Neural progenitor cell (in vitro differentiated cells): Measurements from ENCODE around the gene DNAI2. TPM values are rescaled to one million over a fixed set of nuclear protein-coding genes. Genes with fewer than 3 reads are reported as not detected.
A peak's percentile ranks its signal among the peaks of the same experiment; 100 is the strongest.

ENCODE experiments used
- DNase-seq: peaks from one replicate; pipeline ENCODE4 v3.0.0-alpha.2; 2016; ENCODE audit warnings: low spot score
- H2AFZ ChIP-seq: fragments of 200-600 bp; sonication (generic); replicated peaks from 2 replicates; pipeline ENCODE4 v1.6.1; 2016; ENCODE audit warnings: antibody characterized with exemption
- H3F3A ChIP-seq: fragments of 200-600 bp; sonication (generic); 2 replicates; pipeline ENCODE4 v1.6.1; 2016; ENCODE audit warnings: antibody characterized with exemption, low read depth
- H3K27ac ChIP-seq: fragments of 200-600 bp; sonication (generic); 2 replicates; pipeline ENCODE4 v1.5.1; 2016; ENCODE audit warnings: mild to moderate bottlenecking
- H3K27me3 ChIP-seq: fragments of 200-600 bp; sonication (generic); 2 replicates; pipeline ENCODE4 v1.6.1; 2016; ENCODE audit warnings: mild to moderate bottlenecking, moderate library complexity
- H3K36me3 ChIP-seq: fragments of 200-600 bp; sonication (generic); 2 replicates; pipeline ENCODE4 v1.5.1; 2016
- H3K4me1 ChIP-seq: fragments of 200-600 bp; sonication (generic); 2 replicates; pipeline ENCODE4 v1.6.1; 2016; ENCODE audit warnings: mixed run types
- H3K4me2 ChIP-seq: fragments of 200-600 bp; sonication (generic); 2 replicates; pipeline ENCODE4 v1.6.1; 2016
- H3K4me3 ChIP-seq: fragments of 200-600 bp; sonication (generic); 2 replicates; pipeline ENCODE4 v1.5.1; 2016
- H3K79me2 ChIP-seq: fragments of 200-600 bp; sonication (generic); 2 replicates; pipeline ENCODE4 v1.6.1; 2016; ENCODE audit warnings: low read depth
- H3K9ac ChIP-seq: fragments of 200-600 bp; sonication (generic); 2 replicates; pipeline ENCODE4 v1.6.1; 2016
- H3K9me3 ChIP-seq: fragments of 200-600 bp; sonication (generic); 2 replicates; pipeline ENCODE4 v1.5.1; 2016; ENCODE audit warnings: low read depth
- H4K20me1 ChIP-seq: fragments of 200-600 bp; sonication (generic); 2 replicates; pipeline ENCODE4 v1.6.1; 2016; ENCODE audit warnings: low read depth
- H3K27ac Mint-ChIP-seq: 3 replicates; pipeline ENCODE4 v1.8.0; 2021; ENCODE audit warnings: mixed read lengths
- H3K27me3 Mint-ChIP-seq: 2 replicates; pipeline ENCODE4 v1.8.0; 2022; ENCODE audit warnings: low read depth, mild to moderate bottlenecking, inconsistent platforms, moderate library complexity, mixed read lengths; ENCODE audit not compliant: insufficient read depth
- H3K36me3 Mint-ChIP-seq: 3 replicates; pipeline ENCODE4 v1.8.0; 2021; ENCODE audit warnings: mixed read lengths
- H3K4me1 Mint-ChIP-seq: 3 replicates; pipeline ENCODE4 v1.8.0; 2021; ENCODE audit warnings: mixed read lengths
- H3K4me3 Mint-ChIP-seq: 3 replicates; pipeline ENCODE4 v1.8.0; 2021; ENCODE audit warnings: mild to moderate bottlenecking, moderate library complexity, mixed read lengths
- H3K9me3 Mint-ChIP-seq: 3 replicates; pipeline ENCODE4 v1.8.0; 2020; ENCODE audit warnings: mixed read lengths
- CTCF ChIP-seq: fragments of 200-600 bp; sonication (generic); IDR thresholded peaks from 2 replicates; pipeline ENCODE4 v1.5.1; 2017; ENCODE audit warnings: antibody characterized with exemption, mild to moderate bottlenecking
- EZH2 ChIP-seq: fragments of 200-600 bp; sonication (generic); IDR thresholded peaks from 2 replicates; pipeline ENCODE4 v1.6.1; 2017; ENCODE audit warnings: antibody characterized with exemption, mild to moderate bottlenecking, moderate library complexity
- EZH2phosphoT487 ChIP-seq: fragments of 200-600 bp; sonication (generic); IDR thresholded peaks from 2 replicates; pipeline ENCODE4 v1.6.1; 2017; ENCODE audit warnings: antibody characterized with exemption
- total RNA-seq: library from RNA; depleted of rRNA; stranded (reverse); fragments of >200 nt; gene quantifications from 2 replicates; pipeline ENCODE4 v1.2.3, GENCODE V29; 2015; ENCODE audit warnings: low replicate concordance

DNAI2 gene
- total RNA-seq, 1 donor from 2014 or later: not detected

GRCh38 chr17:74305865-74306654, 32.0 kb downstream of the DNAI2 start:
- Histone ChIP-seq H3K27ac (no peak overlapping the region), H3F3A (no peaks in the 10 kb centered on the region), H3K4me1 (no peaks in the 10 kb centered on the region), H3K9me3 (no peaks in the 10 kb centered on the region), H3K9ac (no peak overlapping the region), H2AFZ (no peak overlapping the region), H3K4me3 (no peak overlapping the region), H3K27me3 (no peaks in the 10 kb centered on the region), H3K79me2 (no peaks in the 10 kb centered on the region), H4K20me1 (no peaks in the 10 kb centered on the region), H3K36me3 (no peaks in the 10 kb centered on the region), H3K4me2 (no peak overlapping the region)
- Mint-ChIP-seq H3K27ac (no peak overlapping the region), H3K27me3 (peaks cover 2% of the 10 kb centered on the region), H3K36me3 (no peaks in the 10 kb centered on the region), H3K4me1 (peaks cover 10% of the 10 kb centered on the region), H3K4me3 (no peak overlapping the region), H3K9me3 (no peaks in the 10 kb centered on the region)
- peak; percentile 31 for DNase-seq
- TF ChIP-seq EZH2 (no peak), EZH2phosphoT487 (no peak), CTCF (peak; percentile 33)

DNA sequence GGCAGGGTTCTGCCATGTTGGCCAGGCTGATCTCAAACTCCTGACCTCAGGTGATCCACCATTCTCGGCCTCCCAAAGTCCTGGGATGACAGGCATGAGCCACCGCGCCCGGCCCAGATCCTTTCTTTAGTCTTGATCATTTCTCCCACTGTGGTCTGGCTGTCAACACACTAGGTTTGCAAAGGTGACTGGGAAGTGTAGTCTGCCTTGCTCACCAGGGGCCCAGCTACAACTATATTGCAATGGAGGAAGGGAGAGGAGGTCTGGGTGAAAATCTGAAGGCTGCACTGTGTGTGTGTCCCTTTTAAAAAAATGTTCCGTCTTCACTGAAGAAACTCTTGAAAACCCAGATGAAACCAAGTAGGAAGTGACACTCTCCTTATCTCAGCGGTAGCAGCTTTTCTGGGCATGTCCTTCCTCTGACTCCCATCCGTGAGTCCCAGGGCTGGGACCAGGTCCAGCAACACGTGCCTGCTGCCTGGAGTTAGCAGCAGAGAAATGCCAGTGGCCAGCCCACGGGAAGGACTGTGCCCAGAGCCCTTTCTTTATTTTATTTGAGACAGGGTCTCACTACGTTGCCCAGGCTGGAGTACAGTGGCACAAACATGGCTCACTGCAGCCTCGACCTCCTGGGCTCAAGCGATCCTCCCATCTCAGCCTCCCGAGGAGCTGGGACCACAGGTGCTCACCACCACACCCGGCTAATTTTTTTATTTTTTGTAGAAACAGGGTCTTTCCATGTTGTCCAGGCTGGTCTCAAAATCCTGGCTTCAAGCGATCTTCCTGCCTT, 34.1 kb downstream of the DNAI2 start:
- Mint-ChIP-seq H3K27ac (no peak overlapping the region), H3K36me3 (no peaks in the 10 kb centered on the region), H3K4me3 (no peak overlapping the region), H3K27me3 (peaks cover 3% of the 10 kb centered on the region), H3K4me1 (peaks cover 6% of the 10 kb centered on the region), H3K9me3 (peaks cover 7% of the 10 kb centered on the region)
- Histone ChIP-seq H3K4me1 (no peaks in the 10 kb centered on the region), H2AFZ (no peak overlapping the region), H3K4me2 (no peak overlapping the region), H3F3A (no peaks in the 10 kb centered on the region), H3K9me3 (no peaks in the 10 kb centered on the region), H3K27ac (no peak overlapping the region), H3K79me2 (no peaks in the 10 kb centered on the region), H3K36me3 (no peaks in the 10 kb centered on the region), H4K20me1 (no peaks in the 10 kb centered on the region), H3K27me3 (no peaks in the 10 kb centered on the region), H3K9ac (no peak overlapping the region), H3K4me3 (no peak overlapping the region)
- DNase-seq: no peak
- TF ChIP-seq EZH2phosphoT487: no peak
- TF ChIP-seq EZH2: no peak
- no peak for TF ChIP-seq CTCF

- H3K9me3 ChIP-seq: no peaks in the 10 kb centered on the region
- no peak overlapping the region for H3K4me3 ChIP-seq
- H3K27me3 ChIP-seq: no peaks in the 10 kb centered on the region
- no peaks in the 10 kb centered on the region for H3K4me1 ChIP-seq
- H3K36me3 Mint-ChIP-seq: no peaks in the 10 kb centered on the region
- no peaks in the 10 kb centered on the region for H3F3A ChIP-seq
- H3K79me2 ChIP-seq: no peaks in the 10 kb centered on the region
- no peak overlapping the region for H3K4me3 Mint-ChIP-seq
- H2AFZ ChIP-seq: no peak overlapping the region
- no peak overlapping the region for H3K27ac Mint-ChIP-seq
- H3K36me3 ChIP-seq: no peaks in the 10 kb centered on the region
- H3K4me2 ChIP-seq: no peak overlapping the region
- no peak overlapping the region for H3K9ac ChIP-seq
- no peak for DNase-seq
- peaks cover 3% of the 10 kb centered on the region for H3K27me3 Mint-ChIP-seq
- H3K27ac ChIP-seq: no peak overlapping the region
- TF ChIP-seq EZH2phosphoT487: no peak
- TF ChIP-seq EZH2: no peak
- no peak for TF ChIP-seq CTCF
- H4K20me1 ChIP-seq: no peaks in the 10 kb centered on the region
- H3K4me1 Mint-ChIP-seq: peaks cover 6% of the 10 kb centered on the region
- H3K9me3 Mint-ChIP-seq: peaks cover 7% of the 10 kb centered on the region
Measured at GRCh38 chr17:74309902-74310301, 35.9 kb downstream of the DNAI2 start.
